RWPE1 (cell line): ENCODE measurements around the gene HAPLN2.

Experiments
- CTCF ChIA-PET: fragments of 350-600 bp; sonication (Branson Sonifier 250); formaldehyde crosslinking; extraction: SDS; loops from one replicate; lab custom pipeline; 2021; lab: Yijun Ruan, JAX
- POLR2A ChIA-PET: fragments of 400-600 bp; formaldehyde crosslinking; extraction: SDS; loops from one replicate; lab custom pipeline; 2020; ENCODE audit warnings: antibody characterized with exemption; ENCODE audit not compliant: low non-redundant PET; lab: Yijun Ruan, JAX
- DNase-seq: peaks from one replicate; pipeline ENCODE4 v3.0.0; 2012; ENCODE audit warnings: low spot score
- H3K27ac ChIP-seq: fragments of 450-650 bp; 2 replicates; pipeline ENCODE4 v1.5.1; 2017
- TF ChIP-seq, protein P1 (sequence below): fragments of 450-650 bp; conservative IDR thresholded peaks from 2 replicates; pipeline ENCODE4 v1.5.1; 2017; ENCODE audit warnings: low read depth, mild to moderate bottlenecking

The HAPLN2 gene

DNA sequence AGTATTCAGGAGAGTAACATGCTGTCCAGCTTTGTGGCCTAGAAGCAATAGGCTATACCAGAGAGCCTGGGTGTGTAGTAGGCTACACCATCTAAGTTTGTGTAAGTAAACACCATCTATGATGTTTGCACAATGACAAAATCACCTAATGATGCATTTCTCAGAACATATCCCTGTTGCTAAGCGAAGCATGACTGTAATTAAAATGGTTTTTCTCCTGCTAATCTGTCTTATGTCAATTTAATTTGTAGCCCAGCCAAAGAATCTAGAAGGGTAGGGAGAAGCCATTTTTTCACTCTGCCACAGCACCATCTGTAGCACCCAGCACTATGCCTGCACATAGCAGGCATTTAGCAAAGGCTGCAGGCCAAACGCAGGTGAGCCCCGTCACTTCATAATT lies 41.7 kb upstream of the HAPLN2 start:
- TF ChIP-seq, protein P1, sequence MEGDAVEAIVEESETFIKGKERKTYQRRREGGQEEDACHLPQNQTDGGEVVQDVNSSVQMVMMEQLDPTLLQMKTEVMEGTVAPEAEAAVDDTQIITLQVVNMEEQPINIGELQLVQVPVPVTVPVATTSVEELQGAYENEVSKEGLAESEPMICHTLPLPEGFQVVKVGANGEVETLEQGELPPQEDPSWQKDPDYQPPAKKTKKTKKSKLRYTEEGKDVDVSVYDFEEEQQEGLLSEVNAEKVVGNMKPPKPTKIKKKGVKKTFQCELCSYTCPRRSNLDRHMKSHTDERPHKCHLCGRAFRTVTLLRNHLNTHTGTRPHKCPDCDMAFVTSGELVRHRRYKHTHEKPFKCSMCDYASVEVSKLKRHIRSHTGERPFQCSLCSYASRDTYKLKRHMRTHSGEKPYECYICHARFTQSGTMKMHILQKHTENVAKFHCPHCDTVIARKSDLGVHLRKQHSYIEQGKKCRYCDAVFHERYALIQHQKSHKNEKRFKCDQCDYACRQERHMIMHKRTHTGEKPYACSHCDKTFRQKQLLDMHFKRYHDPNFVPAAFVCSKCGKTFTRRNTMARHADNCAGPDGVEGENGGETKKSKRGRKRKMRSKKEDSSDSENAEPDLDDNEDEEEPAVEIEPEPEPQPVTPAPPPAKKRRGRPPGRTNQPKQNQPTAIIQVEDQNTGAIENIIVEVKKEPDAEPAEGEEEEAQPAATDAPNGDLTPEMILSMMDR = no peak
- H3K27ac ChIP-seq = no peak overlapping the region
- ChIA-PET POLR2A (no interaction called here), CTCF (no interaction called here)
- no peak for DNase-seq

DNA sequence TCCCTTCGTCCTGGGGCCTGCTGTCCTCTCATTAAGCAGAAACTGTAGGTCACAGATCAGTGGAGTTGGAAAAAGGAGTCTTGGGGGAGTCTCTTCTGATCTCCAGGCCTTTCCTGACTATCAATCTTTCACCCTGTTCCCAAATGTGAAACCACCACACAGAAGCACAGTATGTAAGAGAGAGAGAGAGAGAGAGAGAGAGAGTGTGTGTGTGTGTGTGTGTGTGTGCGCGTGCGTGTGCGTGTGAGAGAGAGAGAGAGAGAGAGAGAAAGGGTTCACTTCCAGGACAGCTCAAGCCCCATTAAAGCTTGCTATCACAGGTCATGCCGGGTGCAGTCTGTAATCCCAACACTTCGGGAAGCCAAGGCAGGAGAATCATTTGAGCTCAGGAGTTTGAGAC lies 41.2 kb upstream of the HAPLN2 start:
- ChIA-PET POLR2A (no interaction called here), CTCF (interaction anchor here (1.1 kb wide), 1 partner anchor 30 kb away, joined by 3 read pairs; no protein-coding TSS in a partner anchor)
- TF ChIP-seq, protein P1 = no peak
- H3K27ac ChIP-seq = no peak overlapping the region
- DNase-seq = no peak

DNA sequence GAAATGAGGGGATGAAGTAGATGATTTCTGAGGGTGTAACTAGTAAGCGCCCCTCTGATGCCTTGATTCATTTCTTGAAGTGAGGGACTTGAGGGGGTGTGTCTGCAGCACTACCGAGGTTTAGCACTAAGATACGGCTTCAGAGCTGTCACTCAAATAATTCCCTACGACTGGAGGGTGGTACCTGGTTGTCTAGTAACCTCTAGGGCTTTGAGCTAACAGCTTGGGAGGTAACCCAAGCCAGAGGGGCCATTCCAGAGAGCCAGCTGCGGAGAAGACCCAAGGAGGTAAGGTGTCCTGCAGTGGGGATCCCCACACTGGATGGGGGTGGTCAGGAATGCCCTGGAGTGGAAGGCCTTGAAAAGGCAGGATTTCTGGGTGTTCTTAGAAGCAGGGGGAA lies 39.7 kb upstream of the HAPLN2 start, which contains the start of gene TTC24:
TSS of gene TTC24 (plus strand) at position 252 of the 400 bp plus-strand sequence. CDS start 1,642 bp downstream, outside the sequence.
- CTCF ChIA-PET = interaction anchor here (0.6 to 0.9 kb wide), 4 partner anchors 8 to 78 kb away, joined by 3 to 5 read pairs (median 3); no protein-coding TSS in a partner anchor
- TF ChIP-seq, protein P1 = no peak
- H3K27ac ChIP-seq = no peak within 1 kb of the TSS
- POLR2A ChIA-PET = interaction anchor here (1.1 kb wide), 1 partner anchor 12 kb away, joined by 3 read pairs; the partner anchor contains the start of gene NAXE
- no peak for DNase-seq

DNA sequence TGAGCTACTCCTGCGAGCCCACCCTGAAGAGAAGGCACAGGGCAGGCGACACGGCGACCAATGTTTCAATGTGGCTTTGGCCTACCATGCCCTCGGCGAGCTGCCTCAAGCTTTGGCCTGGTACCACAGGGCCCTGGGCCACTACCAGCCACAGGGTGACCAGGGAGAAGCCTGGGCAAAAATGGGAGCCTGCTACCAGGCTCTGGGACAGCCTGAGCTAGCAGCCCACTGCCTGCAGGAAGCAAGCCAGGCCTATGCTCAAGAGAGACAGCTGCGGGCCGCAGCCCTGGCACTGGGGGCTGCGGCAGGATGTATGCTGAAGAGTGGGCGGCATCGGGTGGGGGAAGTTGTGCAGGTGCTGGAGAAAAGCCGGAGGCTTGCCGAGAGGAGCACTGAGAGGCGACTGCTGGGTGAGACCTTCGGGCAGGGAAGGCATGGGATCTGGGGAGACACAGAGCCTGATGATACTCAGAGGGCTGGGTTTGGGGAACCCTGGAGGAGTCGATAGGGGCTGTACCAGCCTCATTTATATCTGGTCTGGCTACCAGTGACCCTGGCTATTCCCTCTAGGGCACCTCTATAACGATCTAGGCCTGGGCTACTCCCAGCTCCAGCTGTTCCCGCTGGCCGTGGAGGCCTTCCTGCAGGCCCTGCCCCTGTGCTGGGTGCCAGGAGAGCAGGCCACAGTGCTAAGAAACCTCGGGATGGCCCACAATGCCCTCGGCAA lies 37.4 kb upstream of the HAPLN2 start:
- TF ChIP-seq, protein P1 = no peak
- ChIA-PET CTCF (interaction anchor here (0.5 to 2.9 kb wide), 3 partner anchors 27 to 551 kb away, joined by 3 to 11 read pairs (median 6); no protein-coding TSS in a partner anchor), POLR2A (interaction anchor here (0.5 kb wide), 1 partner anchor 76 kb away, joined by 4 read pairs; no protein-coding TSS in a partner anchor)
- no peak overlapping the region for H3K27ac ChIP-seq
- no peak for DNase-seq

DNA sequence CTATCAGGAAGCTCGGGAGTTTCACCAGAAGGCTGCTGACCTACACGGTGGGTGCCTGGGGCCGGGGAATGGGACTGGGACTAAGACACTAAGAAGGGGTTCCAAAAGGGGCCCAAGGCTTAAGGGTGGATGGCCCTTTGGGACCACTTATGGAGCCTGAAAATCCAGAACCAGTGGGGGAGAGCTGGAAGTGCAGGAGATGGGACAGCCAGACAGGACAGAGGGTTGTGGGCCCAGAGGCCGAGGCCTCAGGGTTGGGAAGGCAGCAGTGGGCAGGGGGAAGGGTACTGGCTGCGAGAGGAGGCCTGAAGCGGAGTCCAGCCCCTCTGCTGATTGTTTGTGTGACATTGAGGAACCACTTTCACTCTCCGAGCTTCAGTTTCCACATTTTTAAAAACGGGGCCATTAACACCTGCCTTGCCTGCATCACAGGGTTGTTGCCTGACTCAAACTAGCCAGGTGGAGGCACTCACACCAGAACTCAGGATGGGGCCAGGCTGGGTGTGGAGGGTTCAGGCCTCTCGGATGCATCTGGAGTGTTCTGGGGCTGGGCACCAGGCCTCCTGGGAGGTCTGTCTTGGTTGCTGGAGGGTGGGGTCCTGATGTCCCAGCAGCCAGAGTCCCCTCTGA lies 36.7 kb upstream of the HAPLN2 start:
- POLR2A ChIA-PET = interaction anchor here (0.5 kb wide), 1 partner anchor 77 kb away, joined by 4 read pairs; no protein-coding TSS in a partner anchor
- TF ChIP-seq, protein P1 = no peak
- CTCF ChIA-PET = interaction anchor here (0.6 to 2.9 kb wide), 3 partner anchors 26 to 126 kb away, joined by 3 to 11 read pairs (median 6); no protein-coding TSS in a partner anchor
- H3K27ac ChIP-seq = no peak overlapping the region
- DNase-seq = no peak
